Measurements from ENCODE around the gene PREX1.

Gene PREX1

DNA sequence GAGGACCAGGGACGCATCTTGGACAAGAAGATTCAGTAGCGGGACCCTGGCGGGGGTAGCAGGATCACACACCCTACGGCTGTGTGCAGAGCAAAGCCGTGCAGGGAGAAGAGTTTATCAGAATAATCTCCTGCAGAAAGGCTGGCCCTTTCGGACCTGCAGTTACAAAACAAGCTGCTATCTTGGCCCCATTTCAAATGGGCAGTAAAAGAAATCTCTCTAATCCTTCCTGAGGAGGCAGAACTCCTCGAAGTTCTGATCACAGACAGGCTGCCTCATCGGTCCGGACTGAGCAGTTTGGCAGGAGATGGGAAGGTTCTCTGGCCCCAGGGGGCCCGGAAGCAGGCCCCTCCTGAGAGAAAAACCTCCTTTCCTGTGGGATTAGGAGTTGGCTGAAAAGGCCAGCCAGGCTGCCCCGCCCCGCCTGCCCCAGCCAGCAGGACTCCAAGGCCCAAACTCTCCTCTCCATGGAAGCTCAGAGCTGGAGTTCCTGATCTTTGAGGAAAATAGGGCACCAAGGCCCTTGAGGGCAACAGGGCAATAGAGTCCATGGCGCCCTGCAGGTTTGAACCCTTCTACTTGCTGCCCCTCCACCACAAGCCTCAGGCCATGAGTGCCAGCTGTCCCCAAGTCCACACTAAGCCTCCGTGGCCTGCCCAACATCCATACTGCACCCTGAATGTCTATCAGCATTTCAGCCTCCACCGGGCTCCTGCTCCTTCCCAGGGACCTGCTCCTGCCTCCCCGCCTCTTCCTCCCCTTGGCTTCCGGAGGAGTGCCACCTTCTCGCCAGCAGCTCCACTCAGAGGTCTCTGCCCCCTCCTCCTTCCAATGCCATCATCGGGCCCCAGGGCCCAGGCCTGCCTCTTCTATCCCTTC lies 141.3 kb downstream of the PREX1 start:
- Histone ChIP-seq H3K9ac (ENCODE audit: low read depth in 1 of 2, low read length in 2 of 2) (peak overlapping the region in 1 of 2 donors; percentile 43), H3K36me3 (ENCODE audit: control insufficient read depth in 1 of 2, insufficient read depth in 2 of 2, low read length in 2 of 2) (no peaks in the 10 kb centered on the region), H3K9me3 (ENCODE audit: control insufficient read depth in 1 of 2, low read length in 2 of 2) (no peaks in the 10 kb centered on the region), H3K4me1 (ENCODE audit: control insufficient read depth in 1 of 2, insufficient read depth in 2 of 2, low read length in 2 of 2) (peaks cover 65 to 70% of the 10 kb centered on the region in 2 donors), H3K4me3 (ENCODE audit: low read depth in 1 of 2, low read length in 2 of 2) (peak overlapping the region in 1 of 2 donors; percentile 43), H3K27ac (ENCODE audit: low read depth, low read length) (no peak overlapping the region), H3K27me3 (ENCODE audit: control insufficient read depth in 1 of 2, insufficient read depth in 2 of 2, low read length in 2 of 2) (no peaks in the 10 kb centered on the region)

DNA sequence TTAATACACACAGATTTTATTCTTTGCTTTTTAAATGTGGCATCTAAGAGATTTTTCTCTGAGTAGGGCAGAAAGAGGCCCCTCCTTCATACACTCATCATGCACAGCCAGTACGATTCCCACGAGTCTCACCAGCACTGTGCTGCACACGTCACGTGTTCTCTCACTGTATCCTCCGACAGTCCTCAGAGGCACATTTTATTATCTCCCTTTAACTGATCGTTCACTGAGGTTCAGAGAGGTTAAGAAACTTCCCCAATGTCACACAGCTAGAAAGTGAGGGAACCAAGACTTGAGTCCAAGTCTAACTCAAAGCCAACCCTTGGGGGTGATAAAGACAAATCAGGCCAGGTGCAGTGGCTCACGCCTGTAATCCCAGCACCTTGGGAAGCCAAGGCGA lies 142.5 kb downstream of the PREX1 start:
- Histone ChIP-seq H3K9ac (ENCODE audit: low read depth in 1 of 2, low read length in 2 of 2) (no peak overlapping the region), H3K27me3 (ENCODE audit: control insufficient read depth in 1 of 2, insufficient read depth in 2 of 2, low read length in 2 of 2) (no peaks in the 10 kb centered on the region), H3K9me3 (ENCODE audit: control insufficient read depth in 1 of 2, low read length in 2 of 2) (no peaks in the 10 kb centered on the region), H3K27ac (ENCODE audit: low read depth, low read length) (no peak overlapping the region), H3K4me1 (ENCODE audit: control insufficient read depth in 1 of 2, insufficient read depth in 2 of 2, low read length in 2 of 2) (peaks cover 60 to 63% of the 10 kb centered on the region in 2 donors), H3K4me3 (ENCODE audit: low read depth in 1 of 2, low read length in 2 of 2) (no peak overlapping the region), H3K36me3 (ENCODE audit: control insufficient read depth in 1 of 2, insufficient read depth in 2 of 2, low read length in 2 of 2) (peaks cover 0 to 3% of the 10 kb centered on the region in 2 donors)

DNA sequence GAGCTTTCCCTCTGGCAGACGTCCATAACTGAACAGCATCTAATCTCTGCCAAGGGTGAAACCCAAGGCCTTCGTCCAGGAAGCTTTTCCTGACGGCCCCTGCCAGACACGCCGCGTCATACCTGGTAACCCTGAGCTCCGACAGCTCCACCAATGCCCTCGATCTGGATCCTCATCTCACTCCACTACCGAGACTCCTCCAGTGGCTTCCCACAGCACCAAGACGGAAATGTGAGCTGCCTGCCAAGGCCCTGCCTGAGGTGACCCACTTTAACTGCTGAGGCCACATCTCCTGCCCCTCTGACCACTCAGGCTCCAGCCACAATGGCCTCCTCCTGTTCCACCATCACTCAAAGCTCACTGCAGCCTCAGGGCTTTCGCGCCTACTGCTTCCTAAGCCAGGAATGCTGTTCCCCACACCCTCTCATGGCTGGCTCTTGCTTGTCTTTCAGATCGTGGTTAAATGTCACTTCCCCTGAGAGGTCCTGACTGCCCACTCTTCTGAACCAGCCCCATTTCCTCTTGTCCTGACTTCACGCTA lies 143.2 kb downstream of the PREX1 start:
- H3K36me3 ChIP-seq (ENCODE audit: control insufficient read depth in 1 of 2, insufficient read depth in 2 of 2, low read length in 2 of 2), result peaks cover 0 to 3% of the 10 kb centered on the region in 2 donors
- no peaks in the 10 kb centered on the region for H3K9me3 ChIP-seq (ENCODE audit: control insufficient read depth in 1 of 2, low read length in 2 of 2)
- no peak overlapping the region for H3K27ac ChIP-seq (ENCODE audit: low read depth, low read length)
- no peaks in the 10 kb centered on the region for H3K27me3 ChIP-seq (ENCODE audit: control insufficient read depth in 1 of 2, insufficient read depth in 2 of 2, low read length in 2 of 2)
- peak overlapping the region in 1 of 2 donors; percentile 43 for H3K9ac ChIP-seq (ENCODE audit: low read depth in 1 of 2, low read length in 2 of 2)
- H3K4me3 ChIP-seq (ENCODE audit: low read depth in 1 of 2, low read length in 2 of 2), result no peak overlapping the region
- H3K4me1 ChIP-seq (ENCODE audit: control insufficient read depth in 1 of 2, insufficient read depth in 2 of 2, low read length in 2 of 2), result peaks cover 66% of the 10 kb centered on the region in 2 donors

DNA sequence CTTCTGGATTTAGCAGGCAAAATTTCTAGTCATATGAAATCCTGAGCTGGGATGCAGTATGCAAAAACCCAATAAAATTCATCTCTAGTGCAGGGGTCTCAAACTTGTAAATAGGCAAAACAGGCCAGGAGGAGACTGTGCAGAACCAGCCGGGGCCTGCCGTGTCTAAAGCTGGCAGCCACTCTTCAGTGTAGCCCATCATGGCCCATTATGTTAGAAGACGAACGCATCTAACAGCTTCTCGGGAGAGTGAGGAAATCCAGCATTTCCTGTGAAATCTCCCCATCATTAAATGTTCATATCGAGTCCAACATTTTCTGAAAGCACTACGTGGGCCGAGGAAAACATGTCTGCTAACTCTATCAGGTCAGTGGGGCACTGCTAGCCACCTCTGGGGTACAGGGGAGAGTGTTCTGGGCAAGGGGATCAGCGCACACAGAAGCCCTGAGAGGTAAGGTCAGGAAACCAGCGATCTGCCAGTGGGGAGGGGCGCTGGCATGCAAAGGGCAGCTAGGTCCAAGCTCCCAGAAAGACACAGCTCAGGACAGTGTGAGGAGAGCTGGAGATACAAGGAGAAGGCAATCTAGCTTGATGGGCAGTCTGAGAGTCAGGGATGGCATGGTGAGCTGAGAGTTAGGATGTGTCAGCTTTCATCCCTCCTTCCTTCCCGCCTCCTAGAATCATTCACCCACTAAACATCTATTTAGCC lies 144.2 kb downstream of the PREX1 start:
- Histone ChIP-seq H3K9ac (ENCODE audit: low read depth in 1 of 2, low read length in 2 of 2) (no peak overlapping the region), H3K9me3 (ENCODE audit: control insufficient read depth in 1 of 2, low read length in 2 of 2) (no peaks in the 10 kb centered on the region), H3K27ac (ENCODE audit: low read depth, low read length) (no peak overlapping the region), H3K4me3 (ENCODE audit: low read depth in 1 of 2, low read length in 2 of 2) (no peak overlapping the region), H3K27me3 (ENCODE audit: control insufficient read depth in 1 of 2, insufficient read depth in 2 of 2, low read length in 2 of 2) (no peaks in the 10 kb centered on the region), H3K36me3 (ENCODE audit: control insufficient read depth in 1 of 2, insufficient read depth in 2 of 2, low read length in 2 of 2) (peaks cover 0 to 12% of the 10 kb centered on the region in 2 donors), H3K4me1 (ENCODE audit: control insufficient read depth in 1 of 2, insufficient read depth in 2 of 2, low read length in 2 of 2) (peaks cover 66% of the 10 kb centered on the region in 2 donors)

DNA sequence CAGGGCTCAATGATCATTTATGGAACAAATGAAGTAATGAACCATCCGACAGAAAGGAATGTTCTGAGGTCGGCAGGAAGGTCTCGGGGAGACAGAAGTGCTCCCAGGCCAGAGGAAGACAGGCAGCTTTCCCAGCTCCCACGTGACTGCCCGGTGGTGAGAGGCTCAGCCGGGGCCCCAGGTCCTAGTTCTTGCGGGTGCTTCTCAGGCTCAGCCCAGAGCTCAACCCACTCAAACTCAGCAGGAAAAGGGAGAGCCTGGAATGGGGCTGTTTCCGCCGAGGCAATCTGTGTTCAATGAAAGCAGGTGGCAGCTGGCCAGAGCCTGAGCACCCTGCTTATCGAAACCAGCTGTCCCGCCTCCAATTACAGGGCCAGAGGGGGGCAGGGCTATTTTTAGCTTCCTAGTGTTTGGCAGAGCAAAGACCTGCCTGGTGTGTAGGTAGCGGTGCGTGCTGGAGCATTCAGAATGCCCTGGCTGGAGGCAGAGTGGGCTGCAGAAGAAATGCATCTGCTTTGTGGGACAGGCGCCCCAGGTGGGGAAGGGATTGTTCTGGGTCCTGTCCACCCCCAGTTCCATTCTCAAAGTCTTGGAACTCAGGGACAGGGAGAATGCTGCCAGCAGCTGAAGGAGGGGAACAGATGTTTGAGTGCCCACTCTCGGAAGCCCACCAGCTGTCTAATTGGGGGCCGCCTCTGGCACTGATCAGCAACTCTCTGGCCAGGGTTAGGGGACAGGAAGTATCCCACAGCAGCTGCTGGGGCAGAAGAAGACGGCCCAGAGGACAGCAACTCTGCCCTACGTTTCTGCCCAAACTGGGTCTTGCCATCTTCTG lies 145.1 kb downstream of the PREX1 start:
- peak overlapping the region; percentile 23 to 33 for H3K4me3 ChIP-seq (ENCODE audit: low read depth in 1 of 2, low read length in 2 of 2)
- no peaks in the 10 kb centered on the region for H3K9me3 ChIP-seq (ENCODE audit: control insufficient read depth in 1 of 2, low read length in 2 of 2)
- H3K9ac ChIP-seq (ENCODE audit: low read depth in 1 of 2, low read length in 2 of 2), result peak overlapping the region in 1 of 2 donors; percentile 15
- H3K36me3 ChIP-seq (ENCODE audit: control insufficient read depth in 1 of 2, insufficient read depth in 2 of 2, low read length in 2 of 2), result peaks cover 0 to 12% of the 10 kb centered on the region in 2 donors
- no peaks in the 10 kb centered on the region for H3K27me3 ChIP-seq (ENCODE audit: control insufficient read depth in 1 of 2, insufficient read depth in 2 of 2, low read length in 2 of 2)
- H3K27ac ChIP-seq (ENCODE audit: low read depth, low read length), result no peak overlapping the region
- peaks cover 65 to 66% of the 10 kb centered on the region in 2 donors for H3K4me1 ChIP-seq (ENCODE audit: control insufficient read depth in 1 of 2, insufficient read depth in 2 of 2, low read length in 2 of 2)

DNA sequence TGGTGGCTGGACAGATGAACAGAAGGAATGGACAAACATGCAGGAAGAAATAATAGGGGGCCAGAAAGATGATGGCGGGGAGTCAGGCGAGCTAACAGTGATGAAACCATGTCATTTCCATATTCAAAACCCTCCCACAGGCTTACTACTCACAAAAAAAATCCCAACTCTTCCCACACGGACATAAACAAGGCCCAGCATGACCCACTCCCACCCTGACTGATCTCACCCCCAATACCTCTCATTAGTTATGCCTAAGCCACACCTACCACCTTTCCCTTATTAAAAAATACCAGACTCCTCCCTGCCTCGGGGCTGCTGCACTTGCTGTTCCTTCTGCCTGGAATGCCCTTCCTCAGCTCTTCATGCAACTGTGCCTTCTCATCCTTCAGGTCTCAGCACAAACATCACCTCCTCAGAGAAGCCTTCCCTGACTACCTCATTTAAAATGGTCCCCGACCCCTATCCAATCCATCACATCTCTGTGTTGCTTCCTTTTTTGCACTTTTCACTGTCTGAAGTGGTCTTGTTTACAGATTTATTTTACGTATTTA lies 145.8 kb downstream of the PREX1 start:
- peak overlapping the region in 1 of 2 donors; percentile 15 for H3K9ac ChIP-seq (ENCODE audit: low read depth in 1 of 2, low read length in 2 of 2)
- H3K4me1 ChIP-seq (ENCODE audit: control insufficient read depth in 1 of 2, insufficient read depth in 2 of 2, low read length in 2 of 2), result peaks cover 57 to 62% of the 10 kb centered on the region in 2 donors

DNA sequence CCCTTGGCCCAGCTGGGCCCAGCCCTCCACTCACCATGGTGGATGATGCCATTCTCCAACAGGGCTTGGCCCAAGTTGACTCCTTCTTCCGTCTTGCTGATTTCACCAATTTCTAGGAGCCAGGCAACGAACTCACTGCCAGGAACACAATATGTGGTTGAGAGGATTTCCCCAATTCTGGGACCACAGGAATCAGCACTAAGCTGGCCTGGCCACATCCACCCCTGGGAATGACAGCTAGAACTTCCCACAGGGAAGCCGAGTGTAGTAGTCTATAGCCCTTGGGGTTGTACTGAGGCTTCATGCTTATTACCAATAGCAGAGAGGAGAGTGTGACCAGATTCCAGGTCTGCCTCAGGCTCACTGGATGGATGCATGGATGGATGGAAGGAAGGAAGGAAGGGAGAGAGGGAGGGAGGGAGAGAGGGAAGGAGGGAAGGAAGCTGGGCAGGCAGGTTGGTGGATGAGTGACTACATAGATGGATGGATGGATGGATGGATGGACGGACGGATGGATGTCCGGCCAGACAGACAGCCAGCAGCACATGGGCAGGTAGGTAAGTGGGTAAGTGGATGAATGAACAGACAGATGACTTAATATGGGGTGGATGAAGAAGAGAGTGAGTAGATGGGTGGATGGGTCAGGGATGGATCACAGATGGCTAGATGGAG lies 146.5 kb downstream of the PREX1 start:
- Histone ChIP-seq H3K4me1 (ENCODE audit: control insufficient read depth in 1 of 2, insufficient read depth in 2 of 2, low read length in 2 of 2) (peaks cover 51 to 56% of the 10 kb centered on the region in 2 donors), H3K36me3 (ENCODE audit: control insufficient read depth in 1 of 2, insufficient read depth in 2 of 2, low read length in 2 of 2) (peaks cover 0 to 12% of the 10 kb centered on the region in 2 donors), H3K27me3 (ENCODE audit: control insufficient read depth in 1 of 2, insufficient read depth in 2 of 2, low read length in 2 of 2) (no peaks in the 10 kb centered on the region), H3K27ac (ENCODE audit: low read depth, low read length) (no peak overlapping the region), H3K9ac (ENCODE audit: low read depth in 1 of 2, low read length in 2 of 2) (no peak overlapping the region), H3K4me3 (ENCODE audit: low read depth in 1 of 2, low read length in 2 of 2) (no peak overlapping the region), H3K9me3 (ENCODE audit: control insufficient read depth in 1 of 2, low read length in 2 of 2) (no peaks in the 10 kb centered on the region)

More for the DNA sequence above, 145.8 kb downstream of the PREX1 start:
- Histone ChIP-seq H3K27me3 (ENCODE audit: control insufficient read depth in 1 of 2, insufficient read depth in 2 of 2, low read length in 2 of 2) (no peaks in the 10 kb centered on the region), H3K36me3 (ENCODE audit: control insufficient read depth in 1 of 2, insufficient read depth in 2 of 2, low read length in 2 of 2) (peaks cover 0 to 12% of the 10 kb centered on the region in 2 donors), H3K27ac (ENCODE audit: low read depth, low read length) (no peak overlapping the region), H3K4me3 (ENCODE audit: low read depth in 1 of 2, low read length in 2 of 2) (peak overlapping the region; percentile 23 to 33), H3K9me3 (ENCODE audit: control insufficient read depth in 1 of 2, low read length in 2 of 2) (no peaks in the 10 kb centered on the region)

DNA sequence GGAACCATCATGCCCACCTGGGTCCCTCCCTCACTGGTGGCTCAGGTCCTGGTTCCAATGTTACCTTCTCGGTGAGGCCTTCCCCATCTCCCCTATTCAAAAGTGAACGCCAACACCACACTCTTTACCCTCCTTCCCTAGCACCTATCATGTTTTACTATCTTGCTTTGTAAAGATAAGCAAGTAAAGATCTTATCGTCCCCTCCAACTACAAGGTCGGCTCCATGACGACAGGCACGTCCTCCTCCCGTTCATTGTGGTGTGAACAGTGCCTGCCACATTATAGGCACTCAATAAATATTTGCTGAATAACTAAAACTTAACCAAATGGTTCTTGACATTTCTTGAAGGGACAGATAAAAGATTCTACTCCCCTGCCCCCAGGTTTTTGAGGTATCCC lies 147.1 kb downstream of the PREX1 start:
- Histone ChIP-seq H3K36me3 (ENCODE audit: control insufficient read depth in 1 of 2, insufficient read depth in 2 of 2, low read length in 2 of 2) (peaks cover 0 to 12% of the 10 kb centered on the region in 2 donors), H3K4me1 (ENCODE audit: control insufficient read depth in 1 of 2, insufficient read depth in 2 of 2, low read length in 2 of 2) (peaks cover 44 to 50% of the 10 kb centered on the region in 2 donors), H3K27me3 (ENCODE audit: control insufficient read depth in 1 of 2, insufficient read depth in 2 of 2, low read length in 2 of 2) (no peaks in the 10 kb centered on the region), H3K4me3 (ENCODE audit: low read depth in 1 of 2, low read length in 2 of 2) (no peak overlapping the region), H3K27ac (ENCODE audit: low read depth, low read length) (no peak overlapping the region), H3K9me3 (ENCODE audit: control insufficient read depth in 1 of 2, low read length in 2 of 2) (no peaks in the 10 kb centered on the region), H3K9ac (ENCODE audit: low read depth in 1 of 2, low read length in 2 of 2) (no peak overlapping the region)

DNA sequence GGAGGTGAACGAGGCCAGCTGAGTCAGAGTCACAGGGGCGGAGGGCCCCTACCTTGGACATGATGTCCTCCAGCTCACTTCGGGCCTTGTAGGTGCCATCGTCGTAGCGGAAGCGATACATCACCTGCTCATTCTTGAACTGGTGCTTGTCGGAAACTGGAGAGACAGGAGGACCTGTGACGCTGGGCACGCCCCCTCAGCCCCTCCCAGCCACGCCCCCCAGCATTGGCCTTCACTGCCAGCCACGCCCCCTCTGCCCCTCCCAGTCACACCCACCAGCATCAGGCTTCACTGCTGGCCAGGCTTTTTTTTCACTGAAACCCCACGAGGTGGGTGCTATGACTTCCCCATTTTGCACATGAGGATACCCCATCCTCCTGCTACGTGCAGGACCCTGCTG lies 148.2 kb downstream of the PREX1 start:
- Histone ChIP-seq H3K36me3 (ENCODE audit: control insufficient read depth in 1 of 2, insufficient read depth in 2 of 2, low read length in 2 of 2) (peaks cover 0 to 16% of the 10 kb centered on the region in 2 donors), H3K9me3 (ENCODE audit: control insufficient read depth in 1 of 2, low read length in 2 of 2) (no peaks in the 10 kb centered on the region), H3K27me3 (ENCODE audit: control insufficient read depth in 1 of 2, insufficient read depth in 2 of 2, low read length in 2 of 2) (no peaks in the 10 kb centered on the region), H3K9ac (ENCODE audit: low read depth in 1 of 2, low read length in 2 of 2) (no peak overlapping the region), H3K4me1 (ENCODE audit: control insufficient read depth in 1 of 2, insufficient read depth in 2 of 2, low read length in 2 of 2) (peaks cover 35 to 41% of the 10 kb centered on the region in 2 donors), H3K27ac (ENCODE audit: low read depth, low read length) (no peak overlapping the region), H3K4me3 (ENCODE audit: low read depth in 1 of 2, low read length in 2 of 2) (no peak overlapping the region)
